IMR-90 (cell line): ENCODE measurements around the gene DVL3. TPM values are rescaled to one million over a fixed set of nuclear protein-coding genes. Genes with fewer than 3 reads are reported as not detected.

Experiments used
- ATAC-seq: fragments of 200-7000 bp; cut with Tn5 transposase; 2 replicates; pipeline ENCODE4 v1.9.1; 2020; ENCODE audit warnings: low read depth, mild to moderate bottlenecking, moderate library complexity
- BruUV-seq: library from RNA; stranded (reverse); fragments of 400-500 nt; replicated peaks from 2 replicates; lab custom pipeline; 2021; lab: Mats Ljungman, UMichigan
- CTCF ChIA-PET: fragments of 300-600 bp; formaldehyde crosslinking; extraction: SDS; loops from one replicate; lab custom pipeline; 2021; ENCODE audit warnings: antibody characterized with exemption; lab: Yijun Ruan, JAX
- POLR2A ChIA-PET: fragments of 300-600 bp; sonication (Branson Sonifier 250); formaldehyde crosslinking; loops from one replicate; lab custom pipeline; 2022; ENCODE audit warnings: antibody characterized with exemption; ENCODE audit not compliant: unreplicated experiment; lab: Charles Lee
- DNase-seq: peaks from one replicate; pipeline ENCODE4 v3.0.0; 2013
- H2AFZ ChIP-seq: replicated peaks from 2 replicates; pipeline ENCODE3; 2013; ENCODE audit warnings: low read length, mild to moderate bottlenecking; ENCODE audit not compliant: poor library complexity
- H2AK5ac ChIP-seq: 2 replicates; pipeline ENCODE4 v1.6.1; 2013; ENCODE audit warnings: low read depth, low read length, inconsistent platforms
- H2AK9ac ChIP-seq: replicated peaks from 2 replicates; pipeline ENCODE3; 2013; ENCODE audit warnings: mild to moderate bottlenecking, low read depth, low read length, moderate library complexity; ENCODE audit not compliant: poor library complexity
- H2BK120ac ChIP-seq: 2 replicates; pipeline ENCODE4 v1.6.1; 2013; ENCODE audit warnings: low read depth, low read length, inconsistent platforms
- H2BK15ac ChIP-seq: 3 replicates; pipeline ENCODE4 v1.6.1; 2013; ENCODE audit warnings: low read depth, low read length, inconsistent platforms
- H2BK20ac ChIP-seq: 2 replicates; pipeline ENCODE4 v1.6.1; 2013; ENCODE audit warnings: low read depth, mild to moderate bottlenecking, inconsistent platforms, low read length, moderate library complexity
- H2BK5ac ChIP-seq: 2 replicates; pipeline ENCODE4 v1.6.1; 2013; ENCODE audit warnings: mild to moderate bottlenecking, low read depth, low read length, inconsistent platforms; ENCODE audit not compliant: poor library complexity, severe bottlenecking
- H3K14ac ChIP-seq: replicated peaks from 2 replicates; pipeline ENCODE4 v1.6.1; 2013; ENCODE audit warnings: low read depth, low read length, inconsistent platforms
- H3K18ac ChIP-seq: 2 replicates; pipeline ENCODE4 v1.6.1; 2013; ENCODE audit warnings: low read depth, low read length, control low read depth
- H3K23ac ChIP-seq: 2 replicates; pipeline ENCODE4 v1.6.1; 2013; ENCODE audit warnings: low read depth, low read length, inconsistent platforms
- H3K27ac ChIP-seq: 2 replicates; pipeline ENCODE4 v1.5.1; 2013; ENCODE audit warnings: mild to moderate bottlenecking, control low read depth, low read length; ENCODE audit not compliant: insufficient read depth
- H3K27me3 ChIP-seq: 2 replicates; pipeline ENCODE4 v1.6.1; 2013; ENCODE audit warnings: low read length; ENCODE audit not compliant: control insufficient read depth, insufficient read depth
- H3K36me3 ChIP-seq: 2 replicates; pipeline ENCODE4 v1.6.1; 2013; ENCODE audit warnings: low read length, mixed read lengths; ENCODE audit not compliant: control insufficient read depth, insufficient read depth
- H3K4ac ChIP-seq: 2 replicates; pipeline ENCODE4 v1.6.1; 2013; ENCODE audit warnings: low read depth, low read length, inconsistent platforms
- H3K4me1 ChIP-seq: 2 replicates; pipeline ENCODE4 v1.6.1; 2013; ENCODE audit warnings: low read length, mixed read lengths; ENCODE audit not compliant: control insufficient read depth, insufficient read depth
- H3K4me2 ChIP-seq: 2 replicates; pipeline ENCODE4 v1.6.1; 2013; ENCODE audit warnings: low read depth, mild to moderate bottlenecking, control low read depth, low read length, moderate library complexity
- H3K4me3 ChIP-seq: 2 replicates; pipeline ENCODE4 v1.5.1; 2013; ENCODE audit warnings: low read depth, mild to moderate bottlenecking, control low read depth, low read length, moderate library complexity; ENCODE audit not compliant: insufficient read depth
- H3K56ac ChIP-seq: 2 replicates; pipeline ENCODE4 v1.6.1; 2013; ENCODE audit warnings: low read length, inconsistent platforms; ENCODE audit not compliant: insufficient read depth; ENCODE audit errors: extremely low read depth
- H3K79me1 ChIP-seq, 2 experiments: 2 replicates each; pipeline ENCODE4 v1.6.1; 2013; ENCODE audit warnings: low read length in 2 of 2, inconsistent platforms in 1 of 2, low read depth in 1 of 2
- H3K9ac ChIP-seq: 2 replicates; pipeline ENCODE4 v1.6.1; 2013; ENCODE audit warnings: low read depth, low read length, control low read depth
- H3K9me1 ChIP-seq: 2 replicates; pipeline ENCODE4 v1.6.1; 2013; ENCODE audit warnings: low read length, inconsistent platforms; ENCODE audit not compliant: insufficient read depth
- H3K9me3 ChIP-seq: 2 replicates; pipeline ENCODE4 v1.6.1; 2013; ENCODE audit warnings: low read length; ENCODE audit not compliant: control insufficient read depth, insufficient read depth
- H4K20me1 ChIP-seq: 2 replicates; pipeline ENCODE4 v1.6.1; 2013; ENCODE audit warnings: low read length, inconsistent platforms; ENCODE audit not compliant: insufficient read depth
- H4K5ac ChIP-seq: 2 replicates; pipeline ENCODE4 v1.6.1; 2013; ENCODE audit warnings: mild to moderate bottlenecking, low read depth, low read length, control low read depth
- H4K8ac ChIP-seq, 2 experiments: 2 replicates each; pipeline ENCODE4 v1.6.1; 2013; ENCODE audit warnings: low read depth in 2 of 2, low read length in 2 of 2, control low read depth in 1 of 2, inconsistent platforms in 1 of 2
- H4K91ac ChIP-seq: 2 replicates; pipeline ENCODE4 v1.6.1; 2013; ENCODE audit warnings: low read depth, low read length, inconsistent platforms; ENCODE audit not compliant: insufficient read depth
- BHLHE40 ChIP-seq: fragments of 150-350 bp; IDR thresholded peaks from 2 replicates; pipeline ENCODE4 v1.6.1; 2016; ENCODE audit warnings: mild to moderate bottlenecking, low read depth, low read length
- CEBPB ChIP-seq: IDR thresholded peaks from 2 replicates; pipeline ENCODE4 v1.6.1; 2012; ENCODE audit warnings: low read depth, low read length, improper control_type of control experiment
- CHD1 ChIP-seq: IDR thresholded peaks from 2 replicates; pipeline ENCODE4 v1.6.1; 2012; ENCODE audit warnings: low read depth, low read length, improper control_type of control experiment
- CTCF ChIP-seq: conservative IDR thresholded peaks from 2 replicates; pipeline ENCODE4 v1.5.1; 2012; ENCODE audit warnings: mild to moderate bottlenecking, low read depth, low read length, improper control_type of control experiment
- ELK1 ChIP-seq: fragments of 150-350 bp; IDR thresholded peaks from 2 replicates; pipeline ENCODE4 v1.6.1; 2016; ENCODE audit warnings: low read depth, mild to moderate bottlenecking, low read length, moderate library complexity, borderline replicate concordance
- FOS ChIP-seq: fragments of 150-350 bp; IDR thresholded peaks from 2 replicates; pipeline ENCODE4 v1.6.1; 2016; ENCODE audit warnings: low read depth, low read length
- MAFK ChIP-seq: IDR thresholded peaks from 2 replicates; pipeline ENCODE4 v1.6.1; 2012; ENCODE audit warnings: low read depth, low read length, improper control_type of control experiment
- MAZ ChIP-seq: IDR thresholded peaks from 2 replicates; pipeline ENCODE4 v1.6.1; 2012; ENCODE audit warnings: low read depth, mild to moderate bottlenecking, low read length, improper control_type of control experiment, moderate library complexity, borderline replicate concordance
- MXI1 ChIP-seq: IDR thresholded peaks from 2 replicates; pipeline ENCODE4 v1.6.1; 2012; ENCODE audit warnings: low read depth, mild to moderate bottlenecking, low read length, moderate library complexity, borderline replicate concordance
- NFE2L2 ChIP-seq: fragments of 150-350 bp; IDR thresholded peaks from 2 replicates; pipeline ENCODE4 v1.6.1; 2016; ENCODE audit warnings: low read depth, mild to moderate bottlenecking, low read length
- POLR2A ChIP-seq: IDR thresholded peaks from 2 replicates; pipeline ENCODE4 v1.6.1; 2012; ENCODE audit warnings: mild to moderate bottlenecking, low read depth, low read length
- RAD21 ChIP-seq: IDR thresholded peaks from 2 replicates; pipeline ENCODE4 v1.6.1; 2012; ENCODE audit warnings: low read length, improper control_type of control experiment
- RCOR1 ChIP-seq: IDR thresholded peaks from 2 replicates; pipeline ENCODE4 v1.6.1; 2012; ENCODE audit warnings: mild to moderate bottlenecking, low read length, improper control_type of control experiment; ENCODE audit not compliant: insufficient replicate concordance
- RFX5 ChIP-seq: IDR thresholded peaks from 2 replicates; pipeline ENCODE4 v1.8.0; 2012; ENCODE audit warnings: low read depth, mild to moderate bottlenecking, low read length, moderate library complexity
- SMC3 ChIP-seq: fragments of 150-350 bp; IDR thresholded peaks from 2 replicates; pipeline ENCODE4 v1.6.1; 2016; ENCODE audit warnings: low read depth, mild to moderate bottlenecking, antibody characterized with exemption, low read length, moderate library complexity
- USF2 ChIP-seq: fragments of 150-350 bp; IDR thresholded peaks from 2 replicates; pipeline ENCODE4 v1.6.1; 2017; ENCODE audit warnings: mild to moderate bottlenecking, antibody characterized with exemption, low read length, low read depth
- WGBS, 2 experiments: methylation state at CpG; one replicate each; pipeline versions ENCODE4 v1.1.5 to v1.1.7; 2013; ENCODE audit warnings: missing lambda C conversion rate in 2 of 2; ENCODE audit not compliant: insufficient read length in 1 of 2; ENCODE audit errors: extremely low coverage in 2 of 2; 5-methylcytosine and 5-hydroxymethylcytosine counted together
- dilution Hi-C: fragments of 300-500 bp; cut with HindIII; formaldehyde crosslinking; loops from one replicate; pipeline ENCODE4 v1.14.3; 2018; ENCODE audit warnings: low sequenced_read_pairs; ENCODE audit not compliant: unreplicated experiment
- in situ Hi-C: fragments of 300-500 bp; cut with MboI; formaldehyde crosslinking; loops from 3 replicates; pipeline ENCODE4 v1.14.3; 2019; ENCODE audit warnings: low sequenced_read_pairs, inconsistent platforms, mixed read lengths
- intact Hi-C: fragments of 100-400 bp; cut with micrococcal nuclease; formaldehyde crosslinking; loops from 2 replicates; pipeline ENCODE4 v1.10.0; 2022
- polyA plus RNA-seq, 3 experiments: library from polyadenylated mRNA; depleted of rRNA; stranded (reverse); fragments of >200 nt; gene quantifications; 2 replicates each; pipeline ENCODE4 v1.2.3, GENCODE V29; 2012; ENCODE audit warnings: low replicate concordance in 1 of 3
- total RNA-seq: library from RNA; depleted of rRNA; stranded (reverse); fragments of >200 nt; gene quantifications from 2 replicates; pipeline ENCODE4 v1.2.3, GENCODE V29; 2012

DVL3 gene
- total and polyA plus RNA-seq, 2 of the 4 experiments (the other 2 are of a cell fraction), result 23.3 to 40.4 TPM

- Histone ChIP-seq H4K8ac (no peak overlapping the region), H2BK5ac (no peak overlapping the region), H3K79me1 (peaks cover 32 to 60% of the 10 kb centered on the region in 2 experiments), H3K9me3 (no peaks in the 10 kb centered on the region), H3K9ac (no peak overlapping the region), H3K9me1 (peaks cover 15% of the 10 kb centered on the region), H2BK15ac (no peak overlapping the region), H3K27ac (no peak overlapping the region), H4K91ac (no peak overlapping the region), H4K5ac (no peak overlapping the region), H3K4me2 (no peak overlapping the region), H3K36me3 (peaks cover 72% of the 10 kb centered on the region), H3K18ac (no peak overlapping the region), H3K23ac (no peak overlapping the region), H2AK5ac (no peak overlapping the region), H3K4me3 (no peak overlapping the region), H2AFZ (no peak overlapping the region), H3K27me3 (no peaks in the 10 kb centered on the region), H2BK20ac (no peak overlapping the region), H3K56ac (no peak overlapping the region), H2AK9ac (peak overlapping the region; percentile 13), H3K14ac (no peak overlapping the region), H2BK120ac (no peak overlapping the region), H3K4me1 (peaks cover 10% of the 10 kb centered on the region), H3K4ac (no peak overlapping the region), H4K20me1 (peaks cover 49% of the 10 kb centered on the region)
- ATAC-seq, result no peak
- dilution Hi-C loops (no loop called here), in situ Hi-C loops (no loop called here), intact Hi-C loops (no loop called here)
- peak; percentile 68 for DNase-seq
- no CpG with 5 or more reads among the region's 6 CpGs for WGBS, 2 experiments
- BruUV-seq, result no TSS peak
- TF ChIP-seq USF2 (no peak), BHLHE40 (no peak), ELK1 (no peak), RCOR1 (no peak), NFE2L2 (no peak), MAFK (no peak), RAD21 (no peak), CHD1 (no peak), FOS (no peak), CTCF (no peak), RFX5 (no peak), SMC3 (no peak), MAZ (no peak), POLR2A (no peak), MXI1 (no peak), CEBPB (no peak)
- CTCF ChIA-PET, result interaction anchor here (1.1 kb wide), 1 partner anchor 48 kb away, joined by 3 read pairs; no protein-coding TSS in a partner anchor
- POLR2A ChIA-PET, result interaction anchor here (0.7 kb wide), 1 partner anchor 267 kb away, joined by 3 read pairs; no protein-coding TSS in a partner anchor
These were observed 25.0 kb downstream of the DVL3 start for GRCh38 chr3:184180165-184180564.
